HEK293 (cell line): ENCODE data around the gene ANO2.

Source experiments
- CTCF ChIA-PET: fragments of 350-600 bp; formaldehyde crosslinking; extraction: SDS; loops from one replicate; lab custom pipeline; 2021; ENCODE audit warnings: antibody characterized with exemption; lab: Yijun Ruan, JAX
- POLR2A ChIA-PET: fragments of 300-600 bp; formaldehyde crosslinking; extraction: SDS; loops from one replicate; lab custom pipeline; 2020; ENCODE audit warnings: antibody characterized with exemption, inconsistent platforms; lab: Yijun Ruan, JAX
- H3K27ac ChIP-seq: fragments of 200-500 bp; sonication (Bioruptor generic); 2 replicates; pipeline ENCODE4 v1.5.1; 2014; ENCODE audit warnings: low read depth, low read length, control low read depth, inconsistent platforms; ENCODE audit errors: extremely low read depth
- H3K36me3 ChIP-seq, 2 experiments: fragments of 200-500 bp in 1 of 2; sonication (Bioruptor generic) in 1 of 2; 1 replicate in 1 of 2; 2 replicates in 1 of 2; pipeline ENCODE4 v1.5.1; 2014 to 2017; ENCODE audit warnings: inconsistent platforms in 2 of 2, low read length in 2 of 2; ENCODE audit not compliant: control insufficient read depth in 2 of 2, insufficient read depth in 1 of 2
- H3K4me1 ChIP-seq: fragments of 200-500 bp; sonication (Bioruptor generic); 2 replicates; pipeline ENCODE4 v1.5.1; 2014; ENCODE audit warnings: mild to moderate bottlenecking, low read length, inconsistent platforms; ENCODE audit not compliant: control insufficient read depth, insufficient read depth
- H3K4me3 ChIP-seq: 2 replicates; pipeline ENCODE4 v1.5.1; 2011; ENCODE audit warnings: low read depth, mild to moderate bottlenecking, control low read depth, low read length, moderate library complexity
- H3K9me3 ChIP-seq: fragments of 200-500 bp; sonication (Bioruptor generic); 2 replicates; pipeline ENCODE4 v1.5.1; 2014; ENCODE audit warnings: low read depth, low read length, inconsistent platforms; ENCODE audit not compliant: control insufficient read depth, insufficient read depth
- HOXA7 ChIP-seq: sonication (generic); formaldehyde crosslinking; IDR thresholded peaks from 2 replicates; pipeline ENCODE4 v1.8.1; 2022; ENCODE audit warnings: missing genetic modification reagents, borderline replicate concordance
- INSM2 ChIP-seq: fragments of 450-650 bp; formaldehyde crosslinking; IDR thresholded peaks from 2 replicates; pipeline ENCODE4 v1.5.1; 2016; ENCODE audit warnings: missing biosample characterization, missing genetic modification characterization
- KLF10 ChIP-seq: fragments of 450-650 bp; IDR thresholded peaks from 2 replicates; pipeline ENCODE4 v1.5.1; 2018; ENCODE audit warnings: missing biosample characterization, mild to moderate bottlenecking, missing genetic modification characterization
- MEIS1 ChIP-seq: sonication (generic); formaldehyde crosslinking; IDR thresholded peaks from 2 replicates; pipeline ENCODE4 v1.8.1; 2022; ENCODE audit warnings: missing genetic modification reagents, mild to moderate bottlenecking, borderline replicate concordance
- PRDM4 ChIP-seq: fragments of 450-650 bp; formaldehyde crosslinking; IDR thresholded peaks from 2 replicates; pipeline ENCODE4 v1.5.1; 2017; ENCODE audit warnings: missing biosample characterization, missing genetic modification characterization
- RBAK ChIP-seq: fragments of 450-650 bp; formaldehyde crosslinking; IDR thresholded peaks from 2 replicates; pipeline ENCODE4 v1.5.1; 2016; ENCODE audit warnings: missing biosample characterization, missing genetic modification characterization
- WT1 ChIP-seq: fragments of 450-650 bp; formaldehyde crosslinking; IDR thresholded peaks from 2 replicates; pipeline ENCODE4 v1.5.1; 2016; ENCODE audit warnings: missing biosample characterization, missing genetic modification characterization
- ZBTB49 ChIP-seq: fragments of 450-650 bp; formaldehyde crosslinking; IDR thresholded peaks from 2 replicates; pipeline ENCODE4 v1.5.1; 2016; ENCODE audit warnings: missing biosample characterization, missing genetic modification characterization, low read depth
- ZFP41 ChIP-seq: fragments of 450-650 bp; formaldehyde crosslinking; IDR thresholded peaks from 2 replicates; pipeline ENCODE4 v1.5.1; 2016; ENCODE audit warnings: missing biosample characterization, missing genetic modification characterization, borderline replicate concordance
- ZNF302 ChIP-seq: fragments of 450-650 bp; formaldehyde crosslinking; IDR thresholded peaks from 2 replicates; pipeline ENCODE4 v1.5.1; 2016; ENCODE audit warnings: missing biosample characterization, missing genetic modification characterization, low read depth
- ZNF341 ChIP-seq: fragments of 450-650 bp; formaldehyde crosslinking; IDR thresholded peaks from 2 replicates; pipeline ENCODE4; 2016; ENCODE audit warnings: low read depth, missing biosample characterization, missing genetic modification characterization
- ZNF433 ChIP-seq: fragments of 450-650 bp; formaldehyde crosslinking; IDR thresholded peaks from 2 replicates; pipeline ENCODE4 v1.5.1; 2016; ENCODE audit warnings: missing biosample characterization, missing genetic modification characterization, low read depth
- ZNF510 ChIP-seq: fragments of 450-650 bp; formaldehyde crosslinking; IDR thresholded peaks from 2 replicates; pipeline ENCODE4 v1.5.1; 2018; ENCODE audit warnings: mild to moderate bottlenecking, missing genetic modification characterization, missing biosample characterization; ENCODE audit not compliant: insufficient replicate concordance
- ZNF529 ChIP-seq: fragments of 450-650 bp; formaldehyde crosslinking; IDR thresholded peaks from 2 replicates; pipeline ENCODE4 v1.5.1; 2017; ENCODE audit warnings: missing genetic modification characterization, missing biosample characterization; ENCODE audit not compliant: insufficient replicate concordance
- ZNF548 ChIP-seq: fragments of 450-650 bp; formaldehyde crosslinking; IDR thresholded peaks from 2 replicates; pipeline ENCODE4 v1.5.1; 2016; ENCODE audit warnings: missing biosample characterization, missing genetic modification characterization
- ZNF610 ChIP-seq: fragments of 450-650 bp; formaldehyde crosslinking; IDR thresholded peaks from 2 replicates; pipeline ENCODE4 v1.5.1; 2016; ENCODE audit warnings: missing biosample characterization, missing genetic modification characterization, borderline replicate concordance
- ZNF626 ChIP-seq: fragments of 450-650 bp; sonication (Bioruptor Pico); formaldehyde crosslinking; IDR thresholded peaks from 2 replicates; pipeline ENCODE4 v1.5.1; 2018; ENCODE audit warnings: missing biosample characterization, missing genetic modification characterization, inconsistent platforms
- ZNF707 ChIP-seq: fragments of 450-650 bp; formaldehyde crosslinking; IDR thresholded peaks from 2 replicates; pipeline ENCODE4 v1.5.1; 2016; ENCODE audit warnings: missing biosample characterization, missing genetic modification characterization
- ZNF837 ChIP-seq: fragments of 450-650 bp; formaldehyde crosslinking; IDR thresholded peaks from 2 replicates; pipeline ENCODE4 v1.5.1; 2016; ENCODE audit warnings: missing biosample characterization, missing genetic modification characterization
- ZSCAN16 ChIP-seq: fragments of 450-650 bp; formaldehyde crosslinking; IDR thresholded peaks from 2 replicates; pipeline ENCODE4 v1.5.1; 2016; ENCODE audit warnings: missing biosample characterization, missing genetic modification characterization
- ZXDB ChIP-seq: fragments of 450-650 bp; formaldehyde crosslinking; IDR thresholded peaks from 2 replicates; pipeline ENCODE4 v1.5.1; 2016; ENCODE audit warnings: missing biosample characterization, missing genetic modification characterization

ANO2 gene

GRCh38 chr12:5864301-5864700 is 80.8 kb downstream of the ANO2 start:
- H3K4me1 ChIP-seq, result no peaks in the 10 kb centered on the region
- ChIA-PET POLR2A (no interaction called here), CTCF (no interaction called here)
- no peak overlapping the region for H3K4me3 ChIP-seq
- TF ChIP-seq ZNF433 (tag by site-specific recombination) (no peak), MEIS1 (CRISPR knock-in tag) (no peak), ZXDB (tag by site-specific recombination) (no peak)
- no peaks in the 10 kb centered on the region for H3K36me3 ChIP-seq
- no peaks in the 10 kb centered on the region for H3K9me3 ChIP-seq
- no peak overlapping the region for H3K27ac ChIP-seq

GRCh38 chr12:5861416-5861815 is 83.6 kb downstream of the ANO2 start:
- Histone ChIP-seq H3K9me3 (no peaks in the 10 kb centered on the region), H3K27ac (no peak overlapping the region), H3K36me3 (no peaks in the 10 kb centered on the region), H3K4me1 (no peaks in the 10 kb centered on the region), H3K4me3 (no peak overlapping the region)
- TF ChIP-seq RBAK (tag by site-specific recombination), result no peak
- TF ChIP-seq WT1 (tag by site-specific recombination), result no peak
- no peak for TF ChIP-seq ZNF341 (tag by site-specific recombination)
- TF ChIP-seq ZNF837 (tag by site-specific recombination), result no peak
- TF ChIP-seq ZNF302 (tag by site-specific recombination), result no peak
- TF ChIP-seq ZBTB49 (tag by site-specific recombination), result no peak
- no peak for TF ChIP-seq ZNF510
- no peak for TF ChIP-seq PRDM4
- no peak for TF ChIP-seq MEIS1 (CRISPR knock-in tag)
- TF ChIP-seq INSM2 (tag by site-specific recombination), result no peak
- TF ChIP-seq ZNF548 (tag by site-specific recombination), result no peak
- TF ChIP-seq ZNF707, result no peak
- no peak for TF ChIP-seq ZNF529 (tag by site-specific recombination)
- TF ChIP-seq HOXA7 (CRISPR knock-in tag), result no peak
- TF ChIP-seq ZNF626, result no peak
- no peak for TF ChIP-seq ZFP41
- no peak for TF ChIP-seq ZSCAN16
- no peak for TF ChIP-seq KLF10
- no peak for TF ChIP-seq ZNF610 (tag by site-specific recombination)
- ChIA-PET POLR2A (no interaction called here), CTCF (no interaction called here)
